HG03565 (cell line): Measurements from ENCODE around the gene SAPCD2.

Experiments used
- ATAC-seq: cut with Tn5 transposase; IDR thresholded peaks from one replicate; pipeline ENCODE4 v1.9.1; 2021; ENCODE audit warnings: mild to moderate bottlenecking, moderate library complexity; ENCODE audit not compliant: unreplicated experiment

SAPCD2 gene

GRCh38 chr9:137020771-137021567, 49.4 kb downstream of the SAPCD2 start:
- no peak for ATAC-seq

GRCh38 chr9:137019891-137020683, 50.3 kb downstream of the SAPCD2 start:
- no peak for ATAC-seq

GRCh38 chr9:137018761-137019559, 51.4 kb downstream of the SAPCD2 start:
- ATAC-seq: no peak

GRCh38 chr9:137017791-137018497, 52.4 kb downstream of the SAPCD2 start:
- ATAC-seq: no peak

GRCh38 chr9:137017071-137017470, 53.3 kb downstream of the SAPCD2 start:
- ATAC-seq: no peak

- no peak for ATAC-seq
These were observed 53.9 kb downstream of the SAPCD2 start for GRCh38 chr9:137016436-137016835.

- no peak for ATAC-seq
These were observed 54.4 kb downstream of the SAPCD2 start for GRCh38 chr9:137015976-137016375.

GRCh38 chr9:137015540-137015930, 54.8 kb downstream of the SAPCD2 start:
- ATAC-seq: no peak

- no peak for ATAC-seq
These were observed 55.4 kb downstream of the SAPCD2 start for GRCh38 chr9:137014776-137015539.

- ATAC-seq: no peak
These were observed 56.2 kb downstream of the SAPCD2 start for GRCh38 chr9:137014166-137014565.

- ATAC-seq: no peak
These were observed 56.8 kb downstream of the SAPCD2 start for GRCh38 chr9:137013571-137013940.

- ATAC-seq: no peak
These were observed 57.4 kb downstream of the SAPCD2 start for GRCh38 chr9:137012694-137013570.
